H9 (cell line): ENCODE data around the gene FGD6. TPM values are rescaled to one million over a fixed set of nuclear protein-coding genes. Genes with fewer than 3 reads are reported as not detected.

ENCODE experiments used
- DNase-seq: peaks from one replicate; pipeline ENCODE4 v3.0.0-alpha.2; 2017
- H2AFZ ChIP-seq: one replicate; pipeline ENCODE4 v1.6.1; 2013; ENCODE audit warnings: mild to moderate bottlenecking, low read length, control low read depth, moderate library complexity
- H2AK5ac ChIP-seq: 2 replicates; pipeline ENCODE4 v1.6.1; 2013; ENCODE audit warnings: low read length, control low read depth, mixed read lengths; ENCODE audit not compliant: insufficient read length
- H2BK120ac ChIP-seq: one replicate; pipeline ENCODE4 v1.6.1; 2013; ENCODE audit warnings: low read depth, mild to moderate bottlenecking, low read length, control low read depth, inconsistent platforms; ENCODE audit not compliant: poor library complexity, severe bottlenecking
- H2BK12ac ChIP-seq: 2 replicates; pipeline ENCODE4 v1.6.1; 2013; ENCODE audit warnings: low read length, control low read depth, mixed read lengths, low read depth; ENCODE audit not compliant: insufficient read length
- H2BK15ac ChIP-seq: 2 replicates; pipeline ENCODE4 v1.6.1; 2013; ENCODE audit warnings: low read depth, low read length, control low read depth
- H2BK20ac ChIP-seq: one replicate; pipeline ENCODE4 v1.6.1; 2013; ENCODE audit warnings: low read depth, mild to moderate bottlenecking, low read length, control low read depth, inconsistent platforms; ENCODE audit not compliant: poor library complexity, severe bottlenecking
- H2BK5ac ChIP-seq: 2 replicates; pipeline ENCODE4 v1.6.1; 2013; ENCODE audit warnings: low read length, control low read depth, mixed read lengths; ENCODE audit not compliant: insufficient read length
- H3K14ac ChIP-seq: 2 replicates; pipeline ENCODE4 v1.6.1; 2013; ENCODE audit warnings: low read length, control low read depth; ENCODE audit not compliant: insufficient read depth
- H3K18ac ChIP-seq: 2 replicates; pipeline ENCODE4 v1.6.1; 2013; ENCODE audit warnings: low read depth, mild to moderate bottlenecking, mixed read lengths, low read length, control low read depth; ENCODE audit not compliant: insufficient read length
- H3K23ac ChIP-seq: 2 replicates; pipeline ENCODE4 v1.6.1; 2013; ENCODE audit warnings: low read length, control low read depth, mixed read lengths, low read depth; ENCODE audit not compliant: insufficient read length
- H3K23me2 ChIP-seq: 2 replicates; pipeline ENCODE4 v1.6.1; 2013; ENCODE audit warnings: low read depth, mild to moderate bottlenecking, mixed read lengths, low read length, control low read depth; ENCODE audit not compliant: insufficient read length, poor library complexity, severe bottlenecking
- H3K27ac ChIP-seq: 2 replicates; pipeline ENCODE4 v1.5.1; 2013; ENCODE audit warnings: low read length, control low read depth, mixed read lengths, low read depth; ENCODE audit not compliant: insufficient read length
- H3K27me3 ChIP-seq: 2 replicates; pipeline ENCODE4 v1.6.1; 2013; ENCODE audit warnings: low read length, control low read depth, inconsistent platforms; ENCODE audit not compliant: insufficient read depth
- H3K4ac ChIP-seq: 2 replicates; pipeline ENCODE4 v1.6.1; 2013; ENCODE audit warnings: low read depth, mild to moderate bottlenecking, control low read depth, inconsistent platforms, low read length, moderate library complexity
- H3K4me1 ChIP-seq: 2 replicates; pipeline ENCODE4 v1.6.1; 2013; ENCODE audit warnings: low read length, control low read depth, inconsistent platforms; ENCODE audit not compliant: insufficient read depth
- H3K4me2 ChIP-seq: 2 replicates; pipeline ENCODE4 v1.6.1; 2013; ENCODE audit warnings: low read length, control low read depth, mixed read lengths; ENCODE audit not compliant: insufficient read length, insufficient read depth
- H3K56ac ChIP-seq: 2 replicates; pipeline ENCODE4 v1.6.1; 2013; ENCODE audit warnings: low read depth, mild to moderate bottlenecking, mixed read lengths, low read length, control low read depth; ENCODE audit not compliant: insufficient read length
- H3K79me1 ChIP-seq: 2 replicates; pipeline ENCODE4 v1.6.1; 2013; ENCODE audit warnings: low read depth, mild to moderate bottlenecking, moderate library complexity, low read length, control low read depth, inconsistent platforms; ENCODE audit not compliant: insufficient read depth, poor library complexity, severe bottlenecking
- H3K79me2 ChIP-seq: 2 replicates; pipeline ENCODE4 v1.6.1; 2013; ENCODE audit warnings: low read length, control low read depth, inconsistent platforms; ENCODE audit not compliant: insufficient read depth
- H3K9ac ChIP-seq: 2 replicates; pipeline ENCODE4 v1.6.1; 2013; ENCODE audit warnings: low read length, control low read depth, mixed read lengths; ENCODE audit not compliant: insufficient read length; ENCODE audit errors: extremely low read depth
- H3K9me3 ChIP-seq: one replicate; pipeline ENCODE4 v1.6.1; 2013; ENCODE audit warnings: low read depth, low read length, inconsistent platforms; ENCODE audit not compliant: control insufficient read depth
- H3T11ph ChIP-seq: one replicate; pipeline ENCODE4 v1.6.1; 2013; ENCODE audit warnings: mild to moderate bottlenecking, low read length, control low read depth, inconsistent platforms
- H4K20me1 ChIP-seq: one replicate; pipeline ENCODE4 v1.6.1; 2013; ENCODE audit not compliant: control insufficient read depth, insufficient read length, insufficient read depth
- H4K5ac ChIP-seq: 2 replicates; pipeline ENCODE4 v1.6.1; 2013; ENCODE audit warnings: low read depth, mild to moderate bottlenecking, mixed read lengths, low read length, control low read depth; ENCODE audit not compliant: insufficient read length
- H4K8ac ChIP-seq: replicated peaks from 2 replicates; pipeline ENCODE4 v1.6.1; 2013; ENCODE audit warnings: low read length, control low read depth, mixed read lengths, low read depth; ENCODE audit not compliant: insufficient read length
- H4K91ac ChIP-seq: 2 replicates; pipeline ENCODE4 v1.6.1; 2013; ENCODE audit warnings: low read depth, mild to moderate bottlenecking, moderate library complexity, mixed read lengths, low read length, control low read depth; ENCODE audit not compliant: insufficient read length
- H3K27ac Mint-ChIP-seq, 3 experiments: 2 replicates in 2 of 3; 3 replicates in 1 of 3; pipeline ENCODE4 v1.8.0; 2020 to 2021; ENCODE audit warnings: mixed read lengths in 3 of 3, mild to moderate bottlenecking in 1 of 3, moderate library complexity in 1 of 3
- H3K27me3 Mint-ChIP-seq: 2 replicates; pipeline ENCODE4 v1.8.0; 2021; ENCODE audit warnings: low read depth, mild to moderate bottlenecking, moderate library complexity, mixed read lengths
- H3K36me3 Mint-ChIP-seq, 3 experiments: 2 replicates in 2 of 3; 3 replicates in 1 of 3; pipeline ENCODE4 v1.8.0; 2020 to 2021; ENCODE audit warnings: low read depth in 3 of 3, mixed read lengths in 3 of 3; ENCODE audit not compliant: insufficient read depth in 1 of 3
- H3K4me1 Mint-ChIP-seq, 2 experiments: 2 replicates each; pipeline ENCODE4 v1.8.0; 2020; ENCODE audit warnings: mixed read lengths in 2 of 2
- H3K4me3 Mint-ChIP-seq, 2 experiments: 2 replicates in 1 of 2; 3 replicates in 1 of 2; pipeline ENCODE4 v1.8.0; 2020 to 2021; ENCODE audit warnings: mild to moderate bottlenecking in 2 of 2, mixed read lengths in 2 of 2, moderate library complexity in 1 of 2
- H3K9me3 Mint-ChIP-seq, 2 experiments: 2 replicates in 1 of 2; 3 replicates in 1 of 2; pipeline ENCODE4 v1.8.0; 2020; ENCODE audit warnings: mild to moderate bottlenecking in 2 of 2, mixed read lengths in 2 of 2, moderate library complexity in 1 of 2
- WGBS: extraction: QIAGEN DNeasy Blood & Tissue Kit; methylation state at CpG from one replicate; pipeline ENCODE4 v1.1.7; 2013; ENCODE audit warnings: missing lambda C conversion rate, low lambda C conversion rate, mixed read lengths; ENCODE audit not compliant: insufficient read length; ENCODE audit errors: extremely low coverage; 5-methylcytosine and 5-hydroxymethylcytosine counted together
- total RNA-seq: library from RNA; stranded (reverse); gene quantifications from 2 replicates; pipeline ENCODE4 v1.2.1, GENCODE V29; 2021
- TF ChIP-seq, protein P1 (sequence below): fragments of 200-600 bp; sonication (generic); conservative IDR thresholded peaks from 3 replicates; pipeline ENCODE4 v1.8.0; 2021; ENCODE audit warnings: antibody characterized with exemption, mild to moderate bottlenecking

Gene FGD6
- total RNA-seq, 1 experiment from 2014 or later, result 39.5 TPM

DNA sequence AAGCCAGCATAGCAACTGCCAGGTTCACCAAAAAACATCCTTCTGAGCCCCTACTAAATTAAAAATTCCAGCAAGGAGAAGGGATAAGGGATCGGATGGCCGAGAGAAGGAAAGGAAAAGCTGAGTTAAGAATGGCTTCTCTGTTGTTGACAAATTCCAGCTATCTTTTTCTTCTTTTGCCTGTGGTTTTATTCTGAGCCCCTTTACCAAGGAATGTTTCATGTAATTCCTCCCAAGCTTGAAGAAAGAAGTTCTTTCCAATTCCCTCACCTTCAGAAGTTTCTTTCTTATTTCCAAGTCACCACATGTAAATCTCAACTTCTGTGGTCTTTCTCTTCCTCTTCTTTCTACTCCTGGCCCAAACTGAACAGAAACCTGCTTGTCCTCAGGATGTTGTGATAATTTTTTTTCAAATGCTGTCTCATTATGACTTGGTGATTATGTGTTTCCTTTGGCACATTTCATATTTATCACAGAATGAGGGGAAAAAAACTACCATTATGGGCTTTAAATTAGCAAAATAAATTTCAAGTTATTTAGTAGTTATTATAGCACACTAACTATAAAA lies 40.0 kb downstream of the FGD6 start:
- H3K4me3 Mint-ChIP-seq, result no peak overlapping the region
- no peak overlapping the region for H3K23ac ChIP-seq
- H3K27ac Mint-ChIP-seq, result peak overlapping the region in 2 of 3 experiments; percentile 78 to 94; a peak in 3 of 7 replicates
- WGBS, result no CpG with 5 or more reads among the region's 2 CpGs
- no peak overlapping the region for H3K4me2 ChIP-seq
- no peak overlapping the region for H3K14ac ChIP-seq
- H4K5ac ChIP-seq, result no peak overlapping the region
- H3K27ac ChIP-seq, result no peak overlapping the region
- H2BK120ac ChIP-seq, result no peak overlapping the region
- no peak overlapping the region for H2BK20ac ChIP-seq
- no peaks in the 10 kb centered on the region for H3K27me3 Mint-ChIP-seq
- no peak overlapping the region for H2BK12ac ChIP-seq
- H2BK15ac ChIP-seq, result no peak overlapping the region
- no peaks in the 10 kb centered on the region for H3K23me2 ChIP-seq
- H3K9me3 ChIP-seq, result no peaks in the 10 kb centered on the region
- no peak overlapping the region for H2AFZ ChIP-seq
- no peak overlapping the region for H4K91ac ChIP-seq
- peaks cover 3 to 13% (median 7%) of the 10 kb centered on the region in 3 experiments; a peak in 6 of 7 replicates for H3K36me3 Mint-ChIP-seq
- TF ChIP-seq, protein P1, sequence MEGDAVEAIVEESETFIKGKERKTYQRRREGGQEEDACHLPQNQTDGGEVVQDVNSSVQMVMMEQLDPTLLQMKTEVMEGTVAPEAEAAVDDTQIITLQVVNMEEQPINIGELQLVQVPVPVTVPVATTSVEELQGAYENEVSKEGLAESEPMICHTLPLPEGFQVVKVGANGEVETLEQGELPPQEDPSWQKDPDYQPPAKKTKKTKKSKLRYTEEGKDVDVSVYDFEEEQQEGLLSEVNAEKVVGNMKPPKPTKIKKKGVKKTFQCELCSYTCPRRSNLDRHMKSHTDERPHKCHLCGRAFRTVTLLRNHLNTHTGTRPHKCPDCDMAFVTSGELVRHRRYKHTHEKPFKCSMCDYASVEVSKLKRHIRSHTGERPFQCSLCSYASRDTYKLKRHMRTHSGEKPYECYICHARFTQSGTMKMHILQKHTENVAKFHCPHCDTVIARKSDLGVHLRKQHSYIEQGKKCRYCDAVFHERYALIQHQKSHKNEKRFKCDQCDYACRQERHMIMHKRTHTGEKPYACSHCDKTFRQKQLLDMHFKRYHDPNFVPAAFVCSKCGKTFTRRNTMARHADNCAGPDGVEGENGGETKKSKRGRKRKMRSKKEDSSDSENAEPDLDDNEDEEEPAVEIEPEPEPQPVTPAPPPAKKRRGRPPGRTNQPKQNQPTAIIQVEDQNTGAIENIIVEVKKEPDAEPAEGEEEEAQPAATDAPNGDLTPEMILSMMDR, result no peak
- H2BK5ac ChIP-seq, result no peak overlapping the region
- H4K8ac ChIP-seq, result no peak overlapping the region
- peaks cover 11 to 15% of the 10 kb centered on the region in 2 experiments; a peak in 3 of 4 replicates for H3K4me1 Mint-ChIP-seq
- no peaks in the 10 kb centered on the region for H3K79me1 ChIP-seq
- no peak overlapping the region for H3K9ac ChIP-seq
- H3K18ac ChIP-seq, result no peak overlapping the region
- H3K4me1 ChIP-seq, result no peaks in the 10 kb centered on the region
- H3K56ac ChIP-seq, result no peak overlapping the region
- no peaks in the 10 kb centered on the region for H3K9me3 Mint-ChIP-seq
- no peak overlapping the region for H3K4ac ChIP-seq
- H4K20me1 ChIP-seq, result no peaks in the 10 kb centered on the region
- DNase-seq, result no peak
- no peaks in the 10 kb centered on the region for H3K79me2 ChIP-seq
- no peak overlapping the region for H2AK5ac ChIP-seq
- no peaks in the 10 kb centered on the region for H3K27me3 ChIP-seq
- no peak overlapping the region for H3T11ph ChIP-seq
